Stimulated activated CD4-positive, alpha-beta T cell treated with anti-CD3 and anti-CD28 coated beads, Interleukin-1b, Interleukin-23, amount 100 ng/mL, for 1 hour (primary cell): ENCODE results near the gene VWA5A.

Source experiments
- DNase-seq, 2 donors: peaks; one replicate each; pipeline ENCODE4 v3.0.0-alpha.2; 2020; ENCODE audit warnings: low read depth in 2 of 2

Gene VWA5A, protein sequence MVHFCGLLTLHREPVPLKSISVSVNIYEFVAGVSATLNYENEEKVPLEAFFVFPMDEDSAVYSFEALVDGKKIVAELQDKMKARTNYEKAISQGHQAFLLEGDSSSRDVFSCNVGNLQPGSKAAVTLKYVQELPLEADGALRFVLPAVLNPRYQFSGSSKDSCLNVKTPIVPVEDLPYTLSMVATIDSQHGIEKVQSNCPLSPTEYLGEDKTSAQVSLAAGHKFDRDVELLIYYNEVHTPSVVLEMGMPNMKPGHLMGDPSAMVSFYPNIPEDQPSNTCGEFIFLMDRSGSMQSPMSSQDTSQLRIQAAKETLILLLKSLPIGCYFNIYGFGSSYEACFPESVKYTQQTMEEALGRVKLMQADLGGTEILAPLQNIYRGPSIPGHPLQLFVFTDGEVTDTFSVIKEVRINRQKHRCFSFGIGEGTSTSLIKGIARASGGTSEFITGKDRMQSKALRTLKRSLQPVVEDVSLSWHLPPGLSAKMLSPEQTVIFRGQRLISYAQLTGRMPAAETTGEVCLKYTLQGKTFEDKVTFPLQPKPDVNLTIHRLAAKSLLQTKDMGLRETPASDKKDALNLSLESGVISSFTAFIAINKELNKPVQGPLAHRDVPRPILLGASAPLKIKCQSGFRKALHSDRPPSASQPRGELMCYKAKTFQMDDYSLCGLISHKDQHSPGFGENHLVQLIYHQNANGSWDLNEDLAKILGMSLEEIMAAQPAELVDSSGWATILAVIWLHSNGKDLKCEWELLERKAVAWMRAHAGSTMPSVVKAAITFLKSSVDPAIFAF

DNA sequence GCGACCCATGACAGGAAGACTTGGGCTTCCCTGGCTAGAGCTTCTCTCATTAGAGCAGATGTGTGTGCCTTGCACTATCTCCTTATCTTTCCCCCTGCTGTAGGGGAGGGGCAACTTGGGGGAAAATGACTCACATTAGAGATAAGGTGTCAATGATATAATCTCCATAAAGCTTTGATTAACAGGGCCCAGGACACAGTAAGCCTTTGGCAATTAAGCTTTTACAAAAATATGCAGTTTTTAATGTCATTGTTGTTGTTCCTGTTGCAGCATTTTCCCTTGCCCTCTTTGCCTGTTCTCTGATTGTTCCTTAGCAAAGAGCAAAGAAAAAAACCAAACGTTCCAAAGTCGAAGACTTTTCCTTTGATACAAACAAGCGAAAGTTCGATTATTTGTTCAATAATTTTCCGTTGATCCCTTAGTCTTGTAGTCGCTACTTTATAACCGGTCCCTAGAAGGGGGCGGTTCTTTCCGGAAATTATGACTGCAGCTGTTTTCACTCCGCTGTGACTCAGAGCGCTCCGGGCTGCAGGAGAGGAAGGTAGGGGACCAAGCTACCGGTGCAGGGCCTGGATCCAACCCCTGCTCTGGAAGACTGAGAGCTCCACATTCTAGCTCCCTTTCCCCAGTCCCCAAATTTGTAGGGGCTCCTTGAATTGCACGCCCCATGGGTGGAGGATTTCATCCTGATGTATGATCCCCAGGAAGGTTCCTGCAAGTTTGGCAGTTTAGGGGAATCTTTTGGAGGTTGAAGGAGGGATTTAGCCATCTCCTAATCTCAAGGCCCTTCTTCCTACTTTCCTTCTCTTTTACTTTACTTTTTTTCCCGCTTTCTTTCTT, at the start of gene VWA5A:
Gene VWA5A, plus strand, starts transcription at position 509 of the 840 bp plus-strand sequence. CDS start 2,062 bp downstream, outside the sequence.
- peak; percentile 32 to 52 for DNase-seq

DNA sequence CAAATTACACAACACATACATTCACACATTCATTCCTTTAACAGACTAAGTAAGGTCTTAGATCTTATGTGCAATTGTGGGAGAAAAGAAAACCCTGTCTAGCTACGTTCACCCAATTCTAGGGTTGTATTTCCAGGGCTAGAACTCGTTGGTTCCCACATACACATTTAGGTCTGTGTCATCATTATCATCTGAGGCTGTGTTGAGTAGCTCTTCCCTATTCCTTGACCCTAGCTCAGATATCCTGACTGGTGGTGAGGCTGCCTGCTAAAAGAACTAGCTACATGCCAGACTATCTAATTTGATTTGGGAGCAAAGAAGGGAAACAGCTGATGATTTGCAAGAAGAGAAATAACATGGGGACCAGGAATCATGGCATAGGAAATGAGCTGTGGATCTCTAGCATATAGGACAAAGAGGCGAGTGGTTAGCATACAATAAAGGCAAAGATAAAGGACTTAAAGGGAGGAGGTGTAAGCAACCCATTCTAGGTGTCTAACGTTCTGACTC, 46.6 kb upstream of the VWA5A start:
- DNase-seq: no peak

DNA sequence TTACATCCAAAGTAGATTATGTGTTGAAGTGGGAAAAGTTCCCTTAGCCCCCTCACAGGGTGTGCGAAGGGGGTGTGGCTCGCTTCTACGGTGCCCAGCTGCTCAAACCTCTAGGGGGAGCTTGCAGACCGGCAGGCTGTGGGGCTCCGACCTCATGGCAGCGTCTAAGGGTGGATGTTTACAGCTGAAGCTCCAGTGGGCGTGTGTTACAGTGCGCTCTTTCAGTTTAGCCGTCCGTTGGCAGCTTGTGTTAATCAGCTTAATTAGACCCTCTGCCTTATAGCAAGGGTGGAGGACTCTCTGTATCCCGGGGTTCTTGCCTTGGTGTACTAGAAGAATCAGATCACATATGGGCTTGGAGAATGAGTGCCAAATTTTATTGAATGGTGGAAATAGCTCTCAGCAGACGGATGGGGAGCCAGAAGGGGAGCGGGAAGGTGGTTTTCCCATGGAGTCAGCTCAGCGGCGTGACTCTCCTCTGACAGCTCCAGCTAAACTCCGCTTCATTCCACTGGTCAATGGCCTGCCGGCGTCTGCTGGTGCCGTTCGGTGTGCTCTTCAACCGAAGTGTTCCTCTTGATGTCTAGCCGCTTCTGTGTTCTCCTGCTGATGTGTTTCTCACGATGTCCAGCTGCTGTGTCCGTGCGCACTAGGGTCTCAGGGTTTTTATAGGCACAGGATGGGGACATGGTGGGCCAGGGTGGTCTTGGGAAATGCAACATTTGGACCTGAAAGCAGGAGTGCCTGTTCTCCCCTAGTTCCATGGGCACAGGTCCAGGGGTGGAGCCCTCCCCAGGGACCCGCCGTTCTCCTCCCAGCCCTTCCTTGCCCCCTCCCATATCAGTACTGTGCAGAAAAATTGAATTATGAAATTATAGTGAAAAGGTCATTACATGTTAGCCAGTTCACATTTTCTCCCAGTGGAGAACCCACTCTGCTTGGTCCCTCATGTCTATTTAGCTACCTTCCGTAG, 45.5 kb upstream of the VWA5A start:
- no peak for DNase-seq

DNA sequence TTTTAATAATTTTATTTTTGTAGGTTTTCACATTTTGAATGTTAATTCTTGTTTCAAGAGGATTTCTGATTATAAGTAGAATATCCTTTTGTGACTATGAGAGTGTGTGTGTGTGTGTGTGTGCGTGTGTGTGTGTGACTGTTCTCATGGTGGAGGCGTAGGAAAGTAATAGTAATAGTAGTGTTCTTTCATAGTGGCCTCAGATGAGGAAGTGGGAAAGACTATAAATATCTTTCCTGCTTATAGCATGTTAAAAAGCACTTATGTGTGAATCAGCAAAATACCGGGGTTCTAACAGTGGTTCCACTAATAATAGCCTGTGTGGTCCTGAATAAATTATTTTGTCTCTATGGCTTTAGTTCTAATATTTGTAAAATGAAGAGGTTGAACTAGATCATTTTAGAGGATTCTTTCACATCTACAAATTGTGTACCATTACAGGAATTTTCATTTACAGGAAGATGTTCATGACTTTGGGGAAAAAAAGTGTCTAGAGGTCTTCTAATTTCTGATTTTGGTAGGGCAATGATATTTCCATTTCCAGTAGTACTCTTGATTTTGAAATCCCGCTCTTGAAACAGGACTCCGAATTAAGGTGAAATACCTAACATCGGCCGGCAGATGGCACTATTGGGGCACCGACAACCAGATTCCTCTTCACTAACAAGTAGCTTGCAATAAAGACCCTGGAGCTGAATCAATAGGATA, 44.2 kb upstream of the VWA5A start:
- DNase-seq: peak; percentile 37 to 44

DNA sequence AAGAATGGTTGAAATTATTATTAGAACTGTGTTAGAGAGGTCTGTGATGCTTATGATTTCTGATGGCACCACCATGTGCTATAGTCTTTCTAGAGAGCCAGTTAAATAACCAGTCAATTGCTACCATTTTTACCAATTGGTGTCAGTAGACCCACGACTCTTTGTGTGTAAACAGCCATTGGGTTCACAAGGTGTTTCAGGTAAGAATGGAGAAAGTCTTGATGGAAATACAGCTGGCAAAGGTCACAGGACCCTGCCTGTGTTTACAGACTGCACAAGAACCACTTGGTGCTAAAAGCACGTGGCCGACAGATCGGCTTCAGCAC, 43.7 kb upstream of the VWA5A start:
- no peak for DNase-seq

DNA sequence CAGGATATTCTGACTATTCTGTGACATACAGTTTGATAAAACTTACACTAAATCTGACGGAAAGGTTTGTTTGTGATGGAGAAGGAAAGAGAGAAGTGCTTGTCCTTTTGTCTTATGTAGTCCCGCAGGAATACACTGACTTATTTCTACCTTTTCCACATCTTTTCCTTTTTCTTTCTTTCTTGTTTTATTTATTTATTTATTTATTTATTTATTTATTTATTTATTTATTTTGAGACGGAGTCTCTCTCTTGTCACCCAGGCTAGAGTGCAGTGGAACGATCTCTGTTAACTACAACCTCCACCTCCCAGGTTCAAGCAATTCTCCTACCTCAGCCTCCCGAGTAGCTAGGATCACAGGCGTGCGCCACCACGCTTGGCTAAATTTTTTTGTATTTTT, 43.1 kb upstream of the VWA5A start:
- no peak for DNase-seq

DNA sequence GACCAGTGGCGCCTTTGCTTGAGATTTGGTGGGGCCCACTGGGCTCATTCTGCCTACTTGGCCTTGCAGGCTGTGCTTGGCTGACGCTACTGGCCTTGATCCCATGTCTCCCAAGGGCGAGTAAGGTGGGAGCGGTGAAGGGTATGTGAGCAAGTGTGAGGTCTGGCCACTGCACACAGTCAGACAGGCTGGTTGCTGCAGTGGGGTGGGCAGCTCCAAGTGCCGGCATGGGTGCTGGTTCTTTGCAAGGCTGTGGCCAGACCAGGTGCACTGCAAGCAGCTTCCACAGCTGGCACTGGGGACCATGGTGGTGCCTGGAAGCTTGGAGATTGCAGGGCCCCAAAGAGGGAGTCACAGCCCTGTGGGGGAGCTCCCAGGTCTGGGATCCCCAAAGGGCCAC, 40.7 kb upstream of the VWA5A start:
- DNase-seq: no peak

DNA sequence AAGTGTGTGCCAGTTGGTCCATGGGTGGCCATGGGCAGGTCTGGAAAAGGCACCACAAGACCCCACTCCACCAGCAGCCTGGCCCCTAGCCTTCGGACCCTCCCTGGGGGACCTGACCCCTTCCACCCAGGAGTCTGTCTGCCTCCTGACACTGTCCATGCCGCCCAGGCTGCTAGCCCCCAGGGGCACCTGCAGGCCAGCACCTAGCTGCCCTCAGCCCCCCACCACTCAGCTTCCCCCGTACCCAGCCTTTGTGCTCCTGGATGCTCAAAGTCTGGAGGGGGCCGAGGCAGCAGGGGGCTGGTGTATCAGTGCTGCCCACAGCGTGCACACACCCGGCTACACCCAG, 39.8 kb upstream of the VWA5A start:
- no peak for DNase-seq

DNA sequence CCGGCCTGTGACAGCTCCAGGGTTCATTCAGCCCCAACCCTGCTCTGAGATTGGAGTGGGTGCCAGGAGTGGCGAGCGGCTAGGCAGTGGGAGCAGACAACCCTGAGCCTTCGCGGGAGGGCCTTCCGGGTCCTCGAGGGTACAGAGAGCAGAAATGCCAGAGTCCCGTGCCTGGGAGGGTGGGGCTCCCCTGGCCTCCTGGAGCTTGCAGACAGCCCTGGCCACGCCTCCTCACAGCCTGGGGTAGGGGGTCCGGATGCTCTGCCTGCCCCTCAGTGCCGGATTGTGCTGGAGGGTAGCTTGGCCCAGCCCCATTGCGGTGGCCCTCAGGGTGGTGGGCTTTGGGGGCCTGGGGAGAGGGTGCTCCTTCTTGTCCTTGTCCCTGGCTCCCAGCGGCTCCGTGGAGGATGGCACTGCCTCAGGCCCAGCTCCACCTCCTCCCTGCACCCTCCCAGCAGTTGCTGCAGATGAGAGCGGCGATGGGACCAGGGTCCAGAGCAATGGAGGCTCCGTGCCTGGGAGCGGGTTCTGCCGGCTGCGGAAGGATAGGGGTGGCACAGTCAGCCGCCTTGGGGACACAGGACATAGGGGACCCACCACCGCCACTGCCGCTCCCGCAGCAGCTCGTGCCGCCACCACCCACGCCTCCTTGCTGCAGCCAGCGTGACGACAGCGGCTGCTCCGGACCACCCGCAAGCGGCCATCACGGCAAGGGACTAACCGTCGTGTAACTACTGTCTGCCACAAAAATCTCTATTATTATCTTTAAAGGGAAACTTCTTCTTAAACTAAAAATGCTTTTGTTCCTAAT, 39.2 kb upstream of the VWA5A start:
- no peak for DNase-seq

DNA sequence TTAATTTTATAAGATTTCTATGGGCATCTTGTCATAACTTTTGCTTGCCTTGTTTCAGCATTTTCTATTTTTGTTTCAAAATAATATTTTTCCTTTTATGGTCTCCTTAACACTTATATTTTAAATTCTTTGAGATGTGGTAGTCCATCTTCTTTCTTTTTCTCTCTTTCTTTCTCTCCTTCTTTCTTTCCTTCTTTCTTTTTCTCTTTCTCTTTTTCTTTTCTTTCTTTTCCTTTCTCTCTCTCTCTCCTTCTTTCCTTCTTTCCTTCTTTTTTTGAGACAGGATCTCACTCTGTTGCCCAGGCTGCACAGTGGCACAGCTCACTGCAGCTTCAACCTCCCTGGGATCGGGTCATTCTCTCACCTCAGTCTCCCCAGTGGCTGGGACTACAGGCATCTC, 38.0 kb upstream of the VWA5A start:
- DNase-seq: no peak

DNA sequence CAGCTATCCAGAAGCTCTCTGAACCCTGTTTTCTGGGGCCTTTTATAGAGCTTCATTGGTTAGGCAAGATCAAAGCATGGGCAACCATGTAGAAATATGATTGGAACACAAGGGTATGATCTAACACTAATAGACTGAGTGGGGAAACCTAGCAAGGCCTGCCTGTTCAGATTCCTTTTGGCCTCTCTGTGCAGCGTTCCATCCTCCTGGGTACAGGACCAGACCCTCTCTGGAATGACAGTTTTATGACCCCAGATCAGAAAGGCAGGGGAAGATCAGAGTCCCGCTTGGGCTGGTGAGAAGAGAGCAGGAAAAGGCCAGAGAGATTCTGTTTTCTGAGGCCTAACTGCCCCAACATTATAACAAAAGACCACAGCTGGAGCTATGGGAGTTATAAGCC, 36.7 kb upstream of the VWA5A start:
- DNase-seq: no peak

DNA sequence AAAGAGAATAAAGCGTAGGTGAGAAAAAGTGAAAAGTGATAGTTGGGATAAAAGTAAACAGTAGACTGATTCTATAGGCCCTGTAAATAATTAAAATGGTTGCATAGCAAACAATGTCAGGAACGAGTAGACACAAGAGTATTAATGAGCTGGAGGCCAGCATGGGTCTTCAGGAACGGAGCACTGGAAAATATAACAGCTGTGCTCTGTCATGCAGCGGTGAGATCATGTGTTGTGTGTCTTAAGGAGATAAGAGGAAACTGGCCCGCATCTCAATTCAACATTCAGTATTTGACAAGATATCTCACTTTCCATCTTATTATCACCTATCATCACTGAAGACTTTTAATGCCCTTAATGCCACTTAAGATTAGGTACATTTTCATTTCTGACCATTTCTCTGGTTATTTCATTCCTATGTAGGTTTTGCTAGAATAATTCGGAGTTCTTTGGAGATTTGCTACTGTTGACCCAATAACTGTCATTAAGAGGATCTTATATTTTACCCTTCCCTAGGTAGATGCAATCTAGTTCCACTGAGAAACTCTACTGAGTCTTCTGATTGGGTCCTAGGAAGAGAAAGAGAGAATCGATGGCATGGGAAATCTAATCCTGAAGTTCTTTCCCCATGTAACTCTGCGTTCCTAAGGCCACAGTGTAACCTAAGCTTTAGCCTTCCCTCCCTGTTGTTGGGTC, 35.5 kb upstream of the VWA5A start:
- no peak for DNase-seq

DNA sequence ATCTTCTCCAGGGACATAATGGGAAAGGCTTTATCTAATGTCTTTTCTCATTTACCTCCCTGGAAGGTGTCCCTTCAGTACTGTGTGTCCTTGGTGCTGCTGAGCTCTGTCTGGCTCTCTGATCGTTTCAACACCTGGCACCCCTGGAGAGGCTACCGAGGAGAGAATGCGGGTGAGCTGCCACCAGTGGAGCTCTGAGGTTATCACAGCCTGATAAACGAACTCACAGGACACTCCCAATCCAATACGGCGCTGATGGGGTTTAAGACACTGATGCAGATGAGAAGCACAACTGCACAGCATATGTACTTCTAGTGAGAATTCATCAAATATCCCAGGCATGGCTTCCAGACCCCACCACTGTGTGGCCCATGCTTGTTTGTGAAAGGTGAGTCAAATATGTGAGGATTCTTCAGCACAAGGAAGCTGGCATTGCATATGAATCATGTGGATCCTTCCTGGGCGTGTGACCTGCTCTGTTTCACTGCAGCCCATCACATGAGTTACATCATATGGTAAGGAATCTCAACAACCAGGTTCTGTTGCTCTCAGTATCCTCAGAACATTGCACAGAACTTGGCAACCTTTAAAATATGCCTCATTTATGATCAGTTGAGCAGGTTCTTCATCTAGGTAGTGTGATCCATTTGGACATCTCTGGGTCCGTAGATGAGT, 34.8 kb upstream of the VWA5A start:
- DNase-seq: no peak

DNA sequence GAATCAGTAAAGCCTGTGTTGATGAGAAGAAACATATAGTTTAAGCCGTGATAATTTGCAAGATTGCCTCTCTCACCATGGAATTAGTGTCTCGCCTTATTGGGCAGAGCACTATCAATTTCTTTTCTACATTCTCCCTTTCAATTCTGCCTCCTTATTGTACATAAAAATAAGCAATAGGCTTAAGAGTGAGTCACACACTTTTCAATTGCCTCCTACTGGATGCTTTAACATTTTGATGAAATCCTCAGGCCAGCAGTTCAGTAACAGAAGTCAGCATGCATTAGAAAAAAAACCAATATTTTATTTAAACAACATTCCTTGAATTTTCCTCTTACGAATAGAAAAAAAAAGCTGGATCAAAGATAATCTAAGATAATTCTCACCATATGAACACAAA, 33.8 kb upstream of the VWA5A start:
- no peak for DNase-seq

DNA sequence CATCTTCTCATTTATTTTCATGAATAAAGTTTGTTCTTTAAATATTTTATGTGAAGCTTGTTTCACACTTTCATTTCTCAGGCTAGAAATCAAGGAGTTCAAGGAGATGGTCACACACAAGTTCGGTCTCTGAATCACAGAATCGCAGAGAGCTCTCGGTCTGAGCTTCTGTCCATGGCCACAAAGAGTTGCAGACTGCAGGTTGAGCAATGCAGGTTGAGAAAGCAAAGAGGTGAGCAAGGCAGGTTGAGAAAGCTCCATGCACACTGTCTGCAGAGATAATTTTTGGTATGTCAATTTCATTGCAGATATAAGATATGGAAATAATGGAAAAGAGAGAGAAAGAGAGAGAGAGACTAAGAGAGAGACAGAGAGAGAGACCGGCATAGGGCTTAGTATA, 32.9 kb upstream of the VWA5A start:
- DNase-seq: no peak

DNA sequence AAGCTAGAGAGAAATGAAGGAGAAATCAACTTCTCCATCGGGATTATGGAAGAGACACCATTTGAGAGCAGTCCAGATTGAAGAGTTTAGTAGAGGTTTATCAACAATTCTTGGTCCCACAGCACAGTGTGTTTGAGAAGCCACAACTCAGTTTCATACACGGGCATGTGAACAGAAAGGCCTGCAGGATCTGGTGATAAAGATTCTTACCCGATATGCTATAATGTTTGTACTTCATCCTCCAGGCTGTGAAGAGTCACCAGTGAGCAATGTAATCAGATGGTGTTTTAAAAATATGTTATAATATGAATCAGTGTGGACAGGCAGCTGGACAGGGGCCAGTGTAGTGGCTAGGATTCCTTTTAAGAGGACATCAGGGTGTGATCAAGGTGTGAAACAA, 29.7 kb upstream of the VWA5A start:
- DNase-seq: no peak

DNA sequence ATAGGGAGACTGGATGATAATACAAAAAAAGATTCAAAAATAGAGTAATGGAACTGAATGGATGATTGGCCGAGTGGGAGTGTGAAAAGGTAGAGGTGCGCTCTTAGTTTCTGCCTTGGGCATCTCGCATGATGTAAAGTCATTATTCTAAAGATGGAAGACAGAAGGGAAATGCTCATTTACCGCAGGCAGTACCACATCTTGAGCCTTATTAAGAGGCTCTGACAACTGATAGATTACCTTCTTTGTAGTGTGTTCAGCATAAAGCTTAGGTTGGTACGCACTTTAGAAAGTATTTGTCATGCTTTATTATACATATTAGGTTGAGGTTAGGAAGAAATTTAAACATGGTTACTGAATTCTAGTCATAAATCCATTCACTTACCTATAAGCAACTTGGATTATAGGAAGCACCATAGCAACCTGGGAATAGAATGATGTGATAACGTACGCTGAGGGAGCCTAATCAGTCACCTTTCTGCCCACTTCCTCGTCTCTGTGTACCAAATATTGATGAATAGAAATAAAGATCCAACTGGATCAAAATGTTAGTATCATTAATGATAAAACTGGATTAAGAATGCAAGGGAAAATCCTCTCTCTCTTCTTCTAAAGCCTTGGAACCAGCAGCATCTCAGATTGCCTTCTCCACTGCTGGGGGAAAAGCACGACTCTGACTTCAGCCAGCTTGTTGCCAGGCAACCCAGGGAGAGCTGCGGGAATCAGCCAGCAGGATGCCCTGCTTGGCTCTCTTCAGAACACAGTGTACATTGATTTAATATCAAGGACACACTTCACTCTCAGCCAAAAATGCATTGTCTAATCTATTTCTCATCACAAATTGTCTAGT, 29.0 kb upstream of the VWA5A start:
- DNase-seq: no peak
